WTC11 (cell line): Measurements from ENCODE around the gene SMAD7.

Source experiments
- ZNF121 ChIP-seq: sonication (generic); formaldehyde crosslinking; IDR thresholded peaks from 2 replicates; pipeline ENCODE4 v1.8.0; 2023; ENCODE audit warnings: missing genetic modification reagents
- TF ChIP-seq, protein P1 (sequence below): fragments of 200-600 bp; IDR thresholded peaks from 2 replicates; pipeline ENCODE4 v1.8.0; 2022; ENCODE audit warnings: antibody characterized with exemption
- TF ChIP-seq, protein P2 (sequence below): sonication (generic); formaldehyde crosslinking; IDR thresholded peaks from 2 replicates; pipeline ENCODE4 v1.8.1; 2022; ENCODE audit warnings: mild to moderate bottlenecking, moderate library complexity, missing genetic modification reagents

- TF ChIP-seq ZNF121 (CRISPR knock-in tag) = no peak
- TF ChIP-seq, protein P1, sequence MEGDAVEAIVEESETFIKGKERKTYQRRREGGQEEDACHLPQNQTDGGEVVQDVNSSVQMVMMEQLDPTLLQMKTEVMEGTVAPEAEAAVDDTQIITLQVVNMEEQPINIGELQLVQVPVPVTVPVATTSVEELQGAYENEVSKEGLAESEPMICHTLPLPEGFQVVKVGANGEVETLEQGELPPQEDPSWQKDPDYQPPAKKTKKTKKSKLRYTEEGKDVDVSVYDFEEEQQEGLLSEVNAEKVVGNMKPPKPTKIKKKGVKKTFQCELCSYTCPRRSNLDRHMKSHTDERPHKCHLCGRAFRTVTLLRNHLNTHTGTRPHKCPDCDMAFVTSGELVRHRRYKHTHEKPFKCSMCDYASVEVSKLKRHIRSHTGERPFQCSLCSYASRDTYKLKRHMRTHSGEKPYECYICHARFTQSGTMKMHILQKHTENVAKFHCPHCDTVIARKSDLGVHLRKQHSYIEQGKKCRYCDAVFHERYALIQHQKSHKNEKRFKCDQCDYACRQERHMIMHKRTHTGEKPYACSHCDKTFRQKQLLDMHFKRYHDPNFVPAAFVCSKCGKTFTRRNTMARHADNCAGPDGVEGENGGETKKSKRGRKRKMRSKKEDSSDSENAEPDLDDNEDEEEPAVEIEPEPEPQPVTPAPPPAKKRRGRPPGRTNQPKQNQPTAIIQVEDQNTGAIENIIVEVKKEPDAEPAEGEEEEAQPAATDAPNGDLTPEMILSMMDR = no peak
- TF ChIP-seq, protein P2, sequence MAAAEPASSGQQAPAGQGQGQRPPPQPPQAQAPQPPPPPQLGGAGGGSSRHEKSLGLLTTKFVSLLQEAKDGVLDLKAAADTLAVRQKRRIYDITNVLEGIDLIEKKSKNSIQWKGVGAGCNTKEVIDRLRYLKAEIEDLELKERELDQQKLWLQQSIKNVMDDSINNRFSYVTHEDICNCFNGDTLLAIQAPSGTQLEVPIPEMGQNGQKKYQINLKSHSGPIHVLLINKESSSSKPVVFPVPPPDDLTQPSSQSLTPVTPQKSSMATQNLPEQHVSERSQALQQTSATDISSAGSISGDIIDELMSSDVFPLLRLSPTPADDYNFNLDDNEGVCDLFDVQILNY = no peak
These were observed 25.9 kb downstream of the SMAD7 start for GRCh38 chr18:48924630-48925490.
